ENCODE data around the gene HSD17B2.

Gene HSD17B2

DNA sequence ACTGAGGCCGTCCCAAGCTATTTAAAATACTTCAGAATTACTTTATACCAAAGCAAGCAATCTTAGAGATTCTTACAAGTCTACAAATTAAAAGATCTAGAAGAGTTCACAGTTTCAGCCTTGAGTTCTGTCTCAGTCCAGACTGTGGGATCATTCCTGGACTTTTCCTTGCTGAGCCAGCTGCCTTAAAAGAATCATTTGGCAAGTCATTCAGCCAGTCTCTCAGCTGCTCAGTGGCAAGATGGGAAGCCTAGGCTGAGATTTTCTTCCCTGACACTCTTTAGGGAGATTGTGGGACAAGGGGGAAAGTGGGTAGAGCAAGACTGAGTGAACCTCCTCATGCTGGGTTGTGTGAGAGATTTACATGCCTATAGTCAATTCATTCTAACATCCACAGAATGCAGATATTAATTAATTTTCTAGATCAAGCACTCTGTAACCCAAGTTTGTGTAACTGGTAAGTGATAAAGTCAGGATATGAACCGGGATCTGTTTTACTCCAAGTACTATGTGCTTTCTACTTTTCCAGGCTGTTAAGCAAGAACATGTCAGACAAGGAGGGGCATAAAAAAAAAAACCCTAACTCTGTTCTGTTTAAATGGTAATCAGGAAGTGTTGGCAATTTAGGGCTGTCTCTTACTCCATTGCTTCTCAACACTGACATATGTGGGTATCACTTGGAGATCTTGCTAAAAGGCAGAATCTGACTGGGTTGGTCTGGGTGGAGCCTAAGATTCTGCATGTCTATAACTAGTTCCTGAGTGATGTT lies 50.1 kb downstream of the HSD17B2 start:
- Histone ChIP-seq H3K4me1 (ENCODE audit: control insufficient read depth in 1 of 2, insufficient read depth in 2 of 2, low read length in 2 of 2) (peaks cover 14 to 21% of the 10 kb centered on the region in 2 donors), H3K9ac (ENCODE audit: low read depth in 1 of 2, low read length in 2 of 2) (no peak overlapping the region), H3K27me3 (ENCODE audit: control insufficient read depth in 1 of 2, insufficient read depth in 2 of 2, low read length in 2 of 2) (no peaks in the 10 kb centered on the region), H3K27ac (ENCODE audit: low read depth, low read length) (no peak overlapping the region), H3K4me3 (ENCODE audit: low read depth in 1 of 2, low read length in 2 of 2) (no peak overlapping the region), H3K9me3 (ENCODE audit: control insufficient read depth in 1 of 2, low read length in 2 of 2) (no peaks in the 10 kb centered on the region), H3K36me3 (ENCODE audit: control insufficient read depth in 1 of 2, insufficient read depth in 2 of 2, low read length in 2 of 2) (peaks cover 2 to 19% of the 10 kb centered on the region in 2 donors)

DNA sequence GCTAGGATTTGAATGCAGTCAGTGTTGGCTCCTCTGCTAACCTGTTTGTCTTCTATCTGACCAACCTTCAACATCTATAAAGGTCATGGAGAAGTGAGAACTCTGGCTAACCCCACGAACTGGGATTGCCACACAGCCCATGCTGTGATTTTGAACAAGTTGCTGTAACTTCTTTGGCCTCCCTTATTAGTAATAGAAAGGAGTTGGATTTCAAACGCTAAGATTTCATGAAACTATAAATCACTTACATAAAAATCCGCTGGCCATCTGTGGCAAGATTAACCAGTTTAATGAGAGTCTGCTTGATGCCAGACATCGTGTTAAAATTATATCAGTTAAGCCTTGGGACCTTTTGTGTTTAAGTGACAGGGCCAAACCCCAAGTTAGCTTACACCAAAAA lies 53.4 kb downstream of the HSD17B2 start:
- Histone ChIP-seq H3K9ac (ENCODE audit: low read depth in 1 of 2, low read length in 2 of 2) (no peak overlapping the region), H3K4me3 (ENCODE audit: low read depth in 1 of 2, low read length in 2 of 2) (no peak overlapping the region), H3K36me3 (ENCODE audit: control insufficient read depth in 1 of 2, insufficient read depth in 2 of 2, low read length in 2 of 2) (peaks cover 9 to 51% of the 10 kb centered on the region in 2 donors), H3K9me3 (ENCODE audit: control insufficient read depth in 1 of 2, low read length in 2 of 2) (no peaks in the 10 kb centered on the region), H3K27me3 (ENCODE audit: control insufficient read depth in 1 of 2, insufficient read depth in 2 of 2, low read length in 2 of 2) (no peaks in the 10 kb centered on the region), H3K27ac (ENCODE audit: low read depth, low read length) (no peak overlapping the region), H3K4me1 (ENCODE audit: control insufficient read depth in 1 of 2, insufficient read depth in 2 of 2, low read length in 2 of 2) (peaks cover 7 to 8% of the 10 kb centered on the region in 2 donors)

GRCh38 chr16:82091241-82091640 lies 56.2 kb downstream of the HSD17B2 start:
- H3K27ac ChIP-seq (ENCODE audit: low read depth, low read length), result no peak overlapping the region
- no peaks in the 10 kb centered on the region for H3K27me3 ChIP-seq (ENCODE audit: control insufficient read depth in 1 of 2, insufficient read depth in 2 of 2, low read length in 2 of 2)
- peaks cover 9 to 68% of the 10 kb centered on the region in 2 donors for H3K36me3 ChIP-seq (ENCODE audit: control insufficient read depth in 1 of 2, insufficient read depth in 2 of 2, low read length in 2 of 2)
- H3K9me3 ChIP-seq (ENCODE audit: control insufficient read depth in 1 of 2, low read length in 2 of 2), result no peaks in the 10 kb centered on the region
- H3K9ac ChIP-seq (ENCODE audit: low read depth in 1 of 2, low read length in 2 of 2), result no peak overlapping the region
- no peak overlapping the region for H3K4me3 ChIP-seq (ENCODE audit: low read depth in 1 of 2, low read length in 2 of 2)
- no peaks in the 10 kb centered on the region for H3K4me1 ChIP-seq (ENCODE audit: control insufficient read depth in 1 of 2, insufficient read depth in 2 of 2, low read length in 2 of 2)

- Histone ChIP-seq H3K36me3 (ENCODE audit: control insufficient read depth in 1 of 2, insufficient read depth in 2 of 2, low read length in 2 of 2) (peaks cover 9 to 61% of the 10 kb centered on the region in 2 donors), H3K4me1 (ENCODE audit: control insufficient read depth in 1 of 2, insufficient read depth in 2 of 2, low read length in 2 of 2) (no peaks in the 10 kb centered on the region), H3K9me3 (ENCODE audit: control insufficient read depth in 1 of 2, low read length in 2 of 2) (no peaks in the 10 kb centered on the region), H3K4me3 (ENCODE audit: low read depth in 1 of 2, low read length in 2 of 2) (no peak overlapping the region), H3K9ac (ENCODE audit: low read depth in 1 of 2, low read length in 2 of 2) (no peak overlapping the region), H3K27me3 (ENCODE audit: control insufficient read depth in 1 of 2, insufficient read depth in 2 of 2, low read length in 2 of 2) (no peaks in the 10 kb centered on the region), H3K27ac (ENCODE audit: low read depth, low read length) (no peak overlapping the region)
These were observed 57.7 kb downstream of the HSD17B2 start for GRCh38 chr16:82092711-82093110.

DNA sequence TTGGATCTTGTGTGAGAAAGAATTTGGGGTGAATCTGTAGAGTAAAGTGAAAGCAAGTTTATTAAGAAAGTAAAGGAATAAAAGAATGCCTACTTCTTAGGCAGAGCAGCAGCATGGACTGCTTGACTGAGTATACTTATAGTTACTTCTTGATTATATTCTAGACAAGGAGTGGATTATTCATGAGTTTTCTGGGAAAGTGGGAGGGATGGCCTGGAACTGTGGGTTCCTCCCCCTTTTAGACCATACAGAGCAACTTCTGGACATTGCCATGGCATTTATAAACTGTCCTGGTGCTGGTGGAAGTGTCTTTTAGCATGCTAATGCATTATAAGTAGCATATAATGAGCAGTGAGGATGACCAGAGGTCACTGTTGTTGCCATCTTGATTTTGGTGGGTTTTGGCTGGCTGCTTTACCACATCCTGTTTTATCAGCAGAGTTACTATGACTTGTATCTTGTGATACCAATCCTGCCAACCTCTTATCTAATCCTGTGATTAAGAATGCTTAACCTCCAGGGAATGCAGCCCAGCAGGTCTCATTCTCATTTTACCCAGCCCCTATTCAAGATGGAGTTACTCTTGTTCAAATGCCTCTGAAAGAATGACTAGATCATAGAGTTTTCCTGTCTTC lies 58.7 kb downstream of the HSD17B2 start:
- Histone ChIP-seq H3K36me3 (ENCODE audit: control insufficient read depth in 1 of 2, insufficient read depth in 2 of 2, low read length in 2 of 2) (peaks cover 18 to 68% of the 10 kb centered on the region in 2 donors), H3K4me3 (ENCODE audit: low read depth in 1 of 2, low read length in 2 of 2) (no peak overlapping the region)

GRCh38 chr16:82094942-82095540 lies 60.0 kb downstream of the HSD17B2 start:
- no peak overlapping the region for H3K4me3 ChIP-seq (ENCODE audit: low read depth in 1 of 2, low read length in 2 of 2)
- H3K36me3 ChIP-seq (ENCODE audit: control insufficient read depth in 1 of 2, insufficient read depth in 2 of 2, low read length in 2 of 2), result peaks cover 23 to 69% of the 10 kb centered on the region in 2 donors
- H3K27me3 ChIP-seq (ENCODE audit: control insufficient read depth in 1 of 2, insufficient read depth in 2 of 2, low read length in 2 of 2), result no peaks in the 10 kb centered on the region
- H3K9me3 ChIP-seq (ENCODE audit: control insufficient read depth in 1 of 2, low read length in 2 of 2), result no peaks in the 10 kb centered on the region
- H3K4me1 ChIP-seq (ENCODE audit: control insufficient read depth in 1 of 2, insufficient read depth in 2 of 2, low read length in 2 of 2), result no peaks in the 10 kb centered on the region
- H3K9ac ChIP-seq (ENCODE audit: low read depth in 1 of 2, low read length in 2 of 2), result no peak overlapping the region
- no peak overlapping the region for H3K27ac ChIP-seq (ENCODE audit: low read depth, low read length)

More for the DNA sequence above, 58.7 kb downstream of the HSD17B2 start:
- Histone ChIP-seq H3K27ac (ENCODE audit: low read depth, low read length) (no peak overlapping the region), H3K27me3 (ENCODE audit: control insufficient read depth in 1 of 2, insufficient read depth in 2 of 2, low read length in 2 of 2) (no peaks in the 10 kb centered on the region), H3K4me1 (ENCODE audit: control insufficient read depth in 1 of 2, insufficient read depth in 2 of 2, low read length in 2 of 2) (no peaks in the 10 kb centered on the region), H3K9me3 (ENCODE audit: control insufficient read depth in 1 of 2, low read length in 2 of 2) (no peaks in the 10 kb centered on the region), H3K9ac (ENCODE audit: low read depth in 1 of 2, low read length in 2 of 2) (no peak overlapping the region)

- H3K36me3 ChIP-seq (ENCODE audit: control insufficient read depth in 1 of 2, insufficient read depth in 2 of 2, low read length in 2 of 2), result peaks cover 16 to 63% of the 10 kb centered on the region in 2 donors
- H3K27ac ChIP-seq (ENCODE audit: low read depth, low read length), result no peak overlapping the region
- H3K9me3 ChIP-seq (ENCODE audit: control insufficient read depth in 1 of 2, low read length in 2 of 2), result no peaks in the 10 kb centered on the region
- no peaks in the 10 kb centered on the region for H3K27me3 ChIP-seq (ENCODE audit: control insufficient read depth in 1 of 2, insufficient read depth in 2 of 2, low read length in 2 of 2)
- H3K4me3 ChIP-seq (ENCODE audit: low read depth in 1 of 2, low read length in 2 of 2), result no peak overlapping the region
- no peak overlapping the region for H3K9ac ChIP-seq (ENCODE audit: low read depth in 1 of 2, low read length in 2 of 2)
- no peaks in the 10 kb centered on the region for H3K4me1 ChIP-seq (ENCODE audit: control insufficient read depth in 1 of 2, insufficient read depth in 2 of 2, low read length in 2 of 2)
These were observed 61.6 kb downstream of the HSD17B2 start for GRCh38 chr16:82096641-82097040.

DNA sequence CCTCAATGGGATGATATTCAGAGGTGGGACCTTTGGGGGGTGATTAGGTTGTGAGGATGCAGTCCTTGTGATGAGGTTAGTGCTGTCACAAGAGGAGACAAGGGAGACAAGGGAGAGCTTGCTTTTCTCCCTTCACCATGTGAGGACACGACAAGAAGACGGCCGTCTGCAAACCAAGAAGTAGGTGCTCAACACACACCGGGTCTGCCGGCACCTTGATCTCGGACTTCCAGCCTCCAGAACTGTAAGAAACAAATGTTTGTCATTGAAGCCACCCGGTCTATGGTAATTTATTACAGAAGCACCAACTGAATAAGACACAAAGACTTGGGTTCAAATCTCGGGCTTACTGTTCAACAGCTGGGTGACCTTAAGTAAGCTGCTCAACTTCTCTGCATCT lies 70.1 kb downstream of the HSD17B2 start:
- no peaks in the 10 kb centered on the region for H3K9me3 ChIP-seq (ENCODE audit: control insufficient read depth in 1 of 2, low read length in 2 of 2)
- H3K4me3 ChIP-seq (ENCODE audit: low read depth in 1 of 2, low read length in 2 of 2), result no peak overlapping the region
- no peak overlapping the region for H3K9ac ChIP-seq (ENCODE audit: low read depth in 1 of 2, low read length in 2 of 2)
- H3K27me3 ChIP-seq (ENCODE audit: control insufficient read depth in 1 of 2, insufficient read depth in 2 of 2, low read length in 2 of 2), result no peaks in the 10 kb centered on the region
- peaks cover 0 to 8% of the 10 kb centered on the region in 2 donors for H3K36me3 ChIP-seq (ENCODE audit: control insufficient read depth in 1 of 2, insufficient read depth in 2 of 2, low read length in 2 of 2)
- H3K27ac ChIP-seq (ENCODE audit: low read depth, low read length), result no peak overlapping the region
- H3K4me1 ChIP-seq (ENCODE audit: control insufficient read depth in 1 of 2, insufficient read depth in 2 of 2, low read length in 2 of 2), result no peaks in the 10 kb centered on the region

DNA sequence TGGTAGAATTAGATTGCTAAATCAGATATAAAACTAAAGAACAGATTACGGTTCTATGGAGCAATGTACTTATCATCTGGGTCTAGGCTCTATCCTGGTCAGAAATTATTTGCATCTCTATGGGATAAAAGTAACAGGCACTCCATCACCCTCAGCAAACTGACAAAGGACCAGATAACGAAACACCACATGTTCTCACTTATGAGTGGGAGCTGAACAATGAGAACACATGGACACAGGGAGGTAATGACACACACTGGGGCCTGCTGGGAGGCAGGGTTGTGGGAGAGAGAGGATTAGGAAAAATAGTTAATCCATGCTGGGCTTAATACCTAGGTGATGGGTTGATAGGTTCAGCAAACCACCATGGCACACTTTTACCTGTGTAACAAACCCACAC lies 73.0 kb downstream of the HSD17B2 start:
- Histone ChIP-seq H3K27me3 (ENCODE audit: control insufficient read depth in 1 of 2, insufficient read depth in 2 of 2, low read length in 2 of 2) (no peaks in the 10 kb centered on the region), H3K36me3 (ENCODE audit: control insufficient read depth in 1 of 2, insufficient read depth in 2 of 2, low read length in 2 of 2) (no peaks in the 10 kb centered on the region), H3K9me3 (ENCODE audit: control insufficient read depth in 1 of 2, low read length in 2 of 2) (no peaks in the 10 kb centered on the region), H3K9ac (ENCODE audit: low read depth in 1 of 2, low read length in 2 of 2) (no peak overlapping the region), H3K27ac (ENCODE audit: low read depth, low read length) (no peak overlapping the region), H3K4me1 (ENCODE audit: control insufficient read depth in 1 of 2, insufficient read depth in 2 of 2, low read length in 2 of 2) (no peaks in the 10 kb centered on the region), H3K4me3 (ENCODE audit: low read depth in 1 of 2, low read length in 2 of 2) (no peak overlapping the region)

- Histone ChIP-seq H3K27me3 (ENCODE audit: control insufficient read depth in 1 of 2, insufficient read depth in 2 of 2, low read length in 2 of 2) (no peaks in the 10 kb centered on the region), H3K4me1 (ENCODE audit: control insufficient read depth in 1 of 2, insufficient read depth in 2 of 2, low read length in 2 of 2) (no peaks in the 10 kb centered on the region), H3K4me3 (ENCODE audit: low read depth in 1 of 2, low read length in 2 of 2) (no peak overlapping the region), H3K9ac (ENCODE audit: low read depth in 1 of 2, low read length in 2 of 2) (no peak overlapping the region), H3K27ac (ENCODE audit: low read depth, low read length) (no peak overlapping the region), H3K36me3 (ENCODE audit: control insufficient read depth in 1 of 2, insufficient read depth in 2 of 2, low read length in 2 of 2) (no peaks in the 10 kb centered on the region), H3K9me3 (ENCODE audit: control insufficient read depth in 1 of 2, low read length in 2 of 2) (no peaks in the 10 kb centered on the region)
These were observed 73.7 kb downstream of the HSD17B2 start for GRCh38 chr16:82108774-82109173.

All from duodenal mucosa (tissue), 2 donors.